A549 (cell line): Measurements from ENCODE around the gene RAB8B. TPM values are rescaled to one million over a fixed set of nuclear protein-coding genes. Genes with fewer than 3 reads are reported as not detected.

ENCODE experiments used
- ATAC-seq, 2 experiments: fragments of 200-7000 bp in 1 of 2; fragments of >200 bp in 1 of 2; cut with Nextera tagmentation in 1 of 2; cut with Tn5 transposase in 1 of 2; 3 replicates each; pipeline versions ENCODE4 v1.8.0 to v1.9.1; 2018 to 2020; ENCODE audit warnings: mild to moderate bottlenecking in 1 of 2, moderate library complexity in 1 of 2
- CTCF ChIA-PET: fragments of 300-600 bp; sonication (Branson Sonifier 250); formaldehyde crosslinking; extraction: SDS; loops from one replicate; lab custom pipeline; 2021; ENCODE audit warnings: antibody characterized with exemption, inconsistent platforms; lab: Yijun Ruan, JAX
- POLR2A ChIA-PET: fragments of 350-600 bp; formaldehyde crosslinking; extraction: SDS; loops from one replicate; lab custom pipeline; 2021; ENCODE audit warnings: antibody characterized with exemption, inconsistent platforms; lab: Yijun Ruan, JAX
- DNase-seq, 2 experiments: peaks; one replicate each; pipeline versions ENCODE4 v3.0.0 to v3.0.0-alpha.2; 2011 to 2016; ENCODE audit warnings: low read depth in 1 of 2, low spot score in 1 of 2
- FAIRE-seq: peaks from 2 replicates; lab custom pipeline; 2011; peaks lifted over from hg19 to GRCh38; lab: Jason Lieb, UNC
- H3K27ac ChIP-seq, 2 experiments: fragments of >200 bp; sonication (Bioruptor Twin); formaldehyde crosslinking; 3 replicates each; pipeline ENCODE4 v1.5.1; 2016 to 2017
- H3K4me1 ChIP-seq: fragments of >200 bp; sonication (Bioruptor Twin); formaldehyde crosslinking; 3 replicates; pipeline ENCODE4 v1.6.1; 2016
- H3K4me2 ChIP-seq: fragments of >200 bp; sonication (Bioruptor Twin); formaldehyde crosslinking; 3 replicates; pipeline ENCODE4 v1.6.1; 2016
- H3K4me3 ChIP-seq: fragments of >200 bp; sonication (Bioruptor Twin); formaldehyde crosslinking; 3 replicates; pipeline ENCODE4 v1.5.1; 2016
- H3K9me3 ChIP-seq: fragments of >200 bp; sonication (Bioruptor Twin); formaldehyde crosslinking; 3 replicates; pipeline ENCODE4 v1.6.1; 2016
- ATOH8 ChIP-seq: fragments of 250-450 bp; sonication (Bioruptor Pico); IDR thresholded peaks from 2 replicates; pipeline ENCODE4 v1.5.0; 2020; ENCODE audit warnings: low read depth, mild to moderate bottlenecking, moderate library complexity
- CBX2 ChIP-seq: fragments of 200-600 bp; sonication (generic); IDR thresholded peaks from 2 replicates; pipeline ENCODE4 v1.6.1; 2016; ENCODE audit warnings: low read depth, mild to moderate bottlenecking, borderline replicate concordance
- CEBPB ChIP-seq, 2 experiments: fragments of >200 bp in 1 of 2; sonication (Bioruptor Twin) in 1 of 2; formaldehyde crosslinking in 1 of 2; IDR thresholded peaks; 2 replicates each; pipeline ENCODE4 v1.6.1; 2012 to 2016
- CHD4 ChIP-seq: fragments of 200-600 bp; sonication (generic); IDR thresholded peaks from 2 replicates; pipeline ENCODE4 v1.6.1; 2016; ENCODE audit warnings: antibody characterized with exemption, mild to moderate bottlenecking, borderline replicate concordance
- E2F6 ChIP-seq: IDR thresholded peaks from 2 replicates; pipeline ENCODE4 v1.6.1; 2012; ENCODE audit warnings: low read depth, borderline replicate concordance
- EHF ChIP-seq: fragments of 250-450 bp; sonication (Bioruptor Pico); IDR thresholded peaks from 2 replicates; pipeline ENCODE4 v1.5.0; 2020; ENCODE audit warnings: mild to moderate bottlenecking
- ESRRA ChIP-seq: fragments of 150-350 bp; IDR thresholded peaks from 2 replicates; pipeline ENCODE4 v1.6.1; 2014; ENCODE audit warnings: mild to moderate bottlenecking, low read length, borderline replicate concordance
- FOSL2 ChIP-seq, 2 experiments: fragments of 450-650 bp in 1 of 2; fragments of >200 bp in 1 of 2; sonication (Bioruptor Twin) in 1 of 2; formaldehyde crosslinking; IDR thresholded peaks; 2 replicates each; pipeline versions ENCODE4 v1.5.0 to v1.6.1; 2016 to 2020; ENCODE audit warnings: mild to moderate bottlenecking in 1 of 2, moderate library complexity in 1 of 2
- FOXS1 ChIP-seq: fragments of 250-450 bp; sonication (Bioruptor Pico); IDR thresholded peaks from 2 replicates; pipeline ENCODE4 v1.5.0; 2020; ENCODE audit warnings: mild to moderate bottlenecking, moderate library complexity
- HDAC2 ChIP-seq: fragments of 200-600 bp; sonication (generic); IDR thresholded peaks from 2 replicates; pipeline ENCODE4 v1.6.1; 2016
- HOXB5 ChIP-seq: fragments of 250-450 bp; sonication (Bioruptor Pico); IDR thresholded peaks from 2 replicates; pipeline ENCODE4 v1.5.0; 2020; ENCODE audit warnings: mild to moderate bottlenecking, moderate library complexity
- JUN ChIP-seq, 2 experiments: fragments of >200 bp; sonication (Bioruptor Twin); formaldehyde crosslinking; IDR thresholded peaks; 2 replicates in 1 of 2; 3 replicates in 1 of 2; pipeline ENCODE4 v1.6.1; 2016 to 2017
- KDM1A ChIP-seq: fragments of 200-600 bp; sonication (generic); IDR thresholded peaks from 2 replicates; pipeline ENCODE4 v1.6.1; 2016; ENCODE audit warnings: low read depth, mild to moderate bottlenecking
- MAFK ChIP-seq: fragments of 450-650 bp; IDR thresholded peaks from 2 replicates; pipeline ENCODE4 v1.6.1; 2014; ENCODE audit not compliant: partially characterized antibody
- MAX ChIP-seq: IDR thresholded peaks from 2 replicates; pipeline ENCODE4 v1.6.1; 2012
- MAZ ChIP-seq: fragments of 150-350 bp; IDR thresholded peaks from 2 replicates; pipeline ENCODE4 v1.6.1; 2014; ENCODE audit warnings: antibody characterized with exemption, low read depth, low read length, borderline replicate concordance
- MYC ChIP-seq: IDR thresholded peaks from 2 replicates; pipeline ENCODE4 v1.6.1; 2012; ENCODE audit warnings: mild to moderate bottlenecking, inconsistent platforms, low read length, improper control_type of control experiment, borderline replicate concordance
- PBX3 ChIP-seq: IDR thresholded peaks from 2 replicates; pipeline ENCODE4 v1.6.1; 2012
- POLR2AphosphoS2 ChIP-seq: conservative IDR thresholded peaks from 2 replicates; pipeline ENCODE4 v1.6.1; 2012; ENCODE audit warnings: low read length, improper control_type of control experiment, inconsistent platforms
- RAD21 ChIP-seq, 2 experiments: fragments of >200 bp in 1 of 2; sonication (Bioruptor Twin) in 1 of 2; formaldehyde crosslinking in 1 of 2; IDR thresholded peaks in 1 of 2; conservative IDR thresholded peaks in 1 of 2; 2 replicates in 1 of 2; 3 replicates in 1 of 2; pipeline ENCODE4 v1.6.1; 2012 to 2018; ENCODE audit warnings: inconsistent platforms in 1 of 2
- RCOR1 ChIP-seq: fragments of 150-350 bp; IDR thresholded peaks from 2 replicates; pipeline ENCODE4 v1.6.1; 2014; ENCODE audit warnings: antibody characterized with exemption, low read length, low read depth
- RFX5 ChIP-seq: fragments of 450-650 bp; IDR thresholded peaks from 2 replicates; pipeline ENCODE4 v1.7.1; 2014; ENCODE audit warnings: antibody characterized with exemption, mild to moderate bottlenecking, moderate library complexity
- SREBF2 ChIP-seq: fragments of 450-650 bp; IDR thresholded peaks from 2 replicates; pipeline ENCODE4 v1.6.1; 2014; ENCODE audit warnings: mild to moderate bottlenecking, moderate library complexity
- ZFP36 ChIP-seq: fragments of 450-650 bp; IDR thresholded peaks from 2 replicates; pipeline ENCODE4 v1.6.1; 2014; ENCODE audit warnings: borderline replicate concordance; ENCODE audit not compliant: partially characterized antibody
- WGBS: methylation state at CpG from one replicate; pipeline ENCODE4 v1.1.6; 2017; ENCODE audit errors: missing lambda C conversion rate; 5-methylcytosine and 5-hydroxymethylcytosine counted together
- polyA plus RNA-seq, 4 experiments: library from polyadenylated mRNA; depleted of rRNA in 3 of 4; stranded (reverse); fragments of >200 nt; fragmentation: RNase III in 1 of 4; extraction: RNeasy Plus Mini Kit Qiagen cat#74134 plus additional on column Dnase treatment in 1 of 4; gene quantifications; 2 replicates in 3 of 4; 3 replicates in 1 of 4; pipeline ENCODE4 v1.2.3, GENCODE V29; 2011 to 2017

RAB8B gene
- polyA plus RNA-seq, 2 of the 4 experiments (the other 2 are of a cell fraction), result 21.5 to 41.4 TPM

- TF ChIP-seq E2F6 (no peak), CEBPB (IDR thresholded peaks at IDR 0.05) (no peak), FOXS1 (CRISPR knock-in tag) (no peak), ATOH8 (CRISPR knock-in tag) (no peak), RAD21 (conservative IDR thresholded peaks at IDR 0.05 in 1 of 2, IDR thresholded peaks at IDR 0.05 in 1 of 2) (no peak), ZFP36 (no peak), KDM1A (no peak), FOSL2 (IDR thresholded peaks at IDR 0.05) (no peak), FOSL2 (CRISPR knock-in tag; IDR thresholded peaks at IDR 0.05) (no peak), SREBF2 (no peak), RCOR1 (no peak), CBX2 (no peak), ESRRA (no peak)
- Histone ChIP-seq H3K27ac (no peak overlapping the region), H3K4me2 (no peak overlapping the region), H3K9me3 (no peaks in the 10 kb centered on the region), H3K4me1 (peaks cover 38% of the 10 kb centered on the region), H3K4me3 (no peak overlapping the region)
- 95% methylated on average over 3 of the region's 3 CpGs for WGBS
- FAIRE-seq, result no peak
- no peak for DNase-seq
- CTCF ChIA-PET, result interaction anchor here (0.8 to 4.4 kb wide), 4 partner anchors 8 to 102 kb away, joined by 3 to 16 read pairs (median 4); no protein-coding TSS in a partner anchor
- POLR2A ChIA-PET, result interaction anchor here (1.0 kb wide), 1 partner anchor 38 kb away, joined by 3 read pairs; the partner anchor contains the start of gene RPS27L
- ATAC-seq, result no peak
Measured at GRCh38 chr15:63195569-63196015, 6.2 kb downstream of the RAB8B start.

- POLR2A ChIA-PET, result interaction anchor here (1.5 kb wide), 1 partner anchor 39 kb away, joined by 7 read pairs; the partner anchor contains the start of gene RPS27L
Measured at GRCh38 chr15:63196842-63197241, 7.4 kb downstream of the RAB8B start.

More at GRCh38 chr15:63196842-63197241, 7.4 kb downstream of the RAB8B start:
- DNase-seq (no peak), ATAC-seq (no peak), FAIRE-seq (no peak)
- WGBS, result 93% methylated on average over 1 of the region's 1 CpG
- H3K9me3 ChIP-seq, result no peaks in the 10 kb centered on the region
- H3K4me2 ChIP-seq, result no peak overlapping the region
- CTCF ChIA-PET, result interaction anchor here (0.6 to 1.5 kb wide), 6 partner anchors 11 to 103 kb away, joined by 3 to 4 read pairs (median 4); no protein-coding TSS in a partner anchor
- H3K4me3 ChIP-seq, result no peak overlapping the region
- no peak for TF ChIP-seq POLR2AphosphoS2
- TF ChIP-seq HOXB5, result no peak
- TF ChIP-seq MAZ, result no peak
- TF ChIP-seq EHF (CRISPR knock-in tag), result no peak
- no peak for TF ChIP-seq HDAC2
- no peak for TF ChIP-seq JUN (IDR thresholded peaks at IDR 0.05)
- no peak for TF ChIP-seq CHD4
- TF ChIP-seq RFX5, result no peak
- TF ChIP-seq MAFK, result no peak
- no peak for TF ChIP-seq MYC
- TF ChIP-seq RCOR1, result no peak
- no peak for TF ChIP-seq MAX
- TF ChIP-seq PBX3, result no peak
- no peak overlapping the region for H3K27ac ChIP-seq
- peaks cover 31% of the 10 kb centered on the region for H3K4me1 ChIP-seq
